ENCODE results near the gene RELN. TPM values are rescaled to one million over a fixed set of nuclear protein-coding genes. Genes with fewer than 3 reads are reported as not detected.

RELN gene
- total RNA-seq, 4 donors from 2014 or later: 2.2 to 8.6 (median 3.5) TPM

GRCh38 chr7:103651593-103652377 is 337.7 kb downstream of the RELN start:
- TF ChIP-seq POLR2AphosphoS5 (IDR thresholded peaks at IDR 0.05) (no peak), EP300 (IDR thresholded peaks at IDR 0.05) (no peak), POLR2A (IDR thresholded peaks at IDR 0.05) (no peak)
- TF ChIP-seq, protein P1, sequence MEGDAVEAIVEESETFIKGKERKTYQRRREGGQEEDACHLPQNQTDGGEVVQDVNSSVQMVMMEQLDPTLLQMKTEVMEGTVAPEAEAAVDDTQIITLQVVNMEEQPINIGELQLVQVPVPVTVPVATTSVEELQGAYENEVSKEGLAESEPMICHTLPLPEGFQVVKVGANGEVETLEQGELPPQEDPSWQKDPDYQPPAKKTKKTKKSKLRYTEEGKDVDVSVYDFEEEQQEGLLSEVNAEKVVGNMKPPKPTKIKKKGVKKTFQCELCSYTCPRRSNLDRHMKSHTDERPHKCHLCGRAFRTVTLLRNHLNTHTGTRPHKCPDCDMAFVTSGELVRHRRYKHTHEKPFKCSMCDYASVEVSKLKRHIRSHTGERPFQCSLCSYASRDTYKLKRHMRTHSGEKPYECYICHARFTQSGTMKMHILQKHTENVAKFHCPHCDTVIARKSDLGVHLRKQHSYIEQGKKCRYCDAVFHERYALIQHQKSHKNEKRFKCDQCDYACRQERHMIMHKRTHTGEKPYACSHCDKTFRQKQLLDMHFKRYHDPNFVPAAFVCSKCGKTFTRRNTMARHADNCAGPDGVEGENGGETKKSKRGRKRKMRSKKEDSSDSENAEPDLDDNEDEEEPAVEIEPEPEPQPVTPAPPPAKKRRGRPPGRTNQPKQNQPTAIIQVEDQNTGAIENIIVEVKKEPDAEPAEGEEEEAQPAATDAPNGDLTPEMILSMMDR (IDR thresholded peaks at IDR 0.05): no peak
- peaks cover 0 to 16% (median 0%) of the 10 kb centered on the region in 3 donors for H3K9me3 ChIP-seq
- no peaks in the 10 kb centered on the region for H3K4me1 ChIP-seq
- ATAC-seq: no peak
- H3K27ac ChIP-seq: no peak overlapping the region
- 9 to 36% methylated on average over 3 of the region's 3 CpGs for WGBS, 2 donors (ENCODE audit: low coverage in 1 of 2)
- no peaks in the 10 kb centered on the region for H3K27me3 ChIP-seq
- H3K4me3 ChIP-seq: no peak overlapping the region
- H3K36me3 ChIP-seq: no peaks in the 10 kb centered on the region

DNA sequence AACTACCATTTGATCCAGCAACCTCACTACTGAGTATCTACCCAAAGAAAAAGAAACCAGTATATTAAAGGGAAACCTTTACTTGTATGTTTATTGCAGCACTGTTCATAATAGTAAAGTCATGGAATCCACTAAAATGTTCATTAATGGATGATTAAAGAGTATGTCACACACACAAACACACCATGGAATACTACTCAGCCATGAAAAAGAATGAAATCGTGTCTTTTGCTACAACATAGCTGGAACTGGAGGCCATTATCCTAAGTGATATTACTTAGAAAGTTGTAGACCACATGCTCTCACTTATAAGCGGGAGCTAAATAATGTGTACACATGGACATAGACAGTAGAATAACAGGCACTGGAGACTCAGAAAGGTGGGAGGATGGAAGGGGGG is 340.4 kb downstream of the RELN start:
- no peaks in the 10 kb centered on the region for H3K4me1 ChIP-seq
- peaks cover 0 to 23% (median 0%) of the 10 kb centered on the region in 3 donors for H3K9me3 ChIP-seq
- H3K27ac ChIP-seq: no peak overlapping the region
- WGBS, 2 donors (ENCODE audit: low coverage in 1 of 2): 86 to 88% methylated on average over 2 of the region's 2 CpGs
- no peaks in the 10 kb centered on the region for H3K27me3 ChIP-seq
- ATAC-seq: no peak
- H3K36me3 ChIP-seq: no peaks in the 10 kb centered on the region
- H3K4me3 ChIP-seq: no peak overlapping the region
- no peak for TF ChIP-seq POLR2A (IDR thresholded peaks at IDR 0.05)
- TF ChIP-seq EP300 (IDR thresholded peaks at IDR 0.05): no peak
- TF ChIP-seq, protein P1 (IDR thresholded peaks at IDR 0.05): no peak
- TF ChIP-seq POLR2AphosphoS5 (IDR thresholded peaks at IDR 0.05): no peak

DNA sequence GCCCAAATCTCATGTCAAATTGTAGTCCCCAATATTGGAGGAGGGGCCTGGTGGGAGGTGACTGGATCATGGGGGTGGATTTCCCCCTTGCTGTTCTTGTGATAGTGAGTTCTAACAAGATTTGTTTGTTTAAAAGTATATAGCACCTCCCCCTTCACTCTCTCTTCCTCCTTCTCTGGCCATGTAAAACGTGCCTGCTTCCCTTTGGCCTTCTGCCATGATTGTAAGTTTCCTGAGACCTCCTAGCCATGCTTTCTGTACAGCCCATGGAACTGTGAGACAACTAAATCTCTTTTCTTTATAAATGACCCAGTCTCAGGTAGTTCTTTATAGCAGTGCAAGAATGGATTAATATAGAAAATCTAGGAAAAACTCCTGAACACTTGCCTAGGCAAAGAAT is 341.3 kb downstream of the RELN start:
- H3K36me3 ChIP-seq: no peaks in the 10 kb centered on the region
- no peaks in the 10 kb centered on the region for H3K27me3 ChIP-seq
- 14 to 60% methylated on average over 1 of the region's 1 CpG for WGBS, 2 donors (ENCODE audit: low coverage in 1 of 2)
- no peak overlapping the region for H3K4me3 ChIP-seq
- no peaks in the 10 kb centered on the region for H3K4me1 ChIP-seq
- H3K9me3 ChIP-seq: peaks cover 0 to 28% (median 0%) of the 10 kb centered on the region in 3 donors
- ATAC-seq: no peak
- TF ChIP-seq, protein P1 (IDR thresholded peaks at IDR 0.05): no peak
- no peak overlapping the region for H3K27ac ChIP-seq

GRCh38 chr7:103644319-103644718 is 345.1 kb downstream of the RELN start:
- no peak for ATAC-seq
- no peak overlapping the region for H3K4me3 ChIP-seq
- H3K4me1 ChIP-seq: no peaks in the 10 kb centered on the region
- no peaks in the 10 kb centered on the region for H3K27me3 ChIP-seq
- H3K9me3 ChIP-seq: peaks cover 0 to 28% (median 0%) of the 10 kb centered on the region in 3 donors
- TF ChIP-seq POLR2AphosphoS5 (IDR thresholded peaks at IDR 0.05): no peak
- no peak for TF ChIP-seq POLR2A (IDR thresholded peaks at IDR 0.05)
- TF ChIP-seq EP300 (IDR thresholded peaks at IDR 0.05): no peak
- TF ChIP-seq, protein P1 (IDR thresholded peaks at IDR 0.05): no peak
- no peaks in the 10 kb centered on the region for H3K36me3 ChIP-seq
- WGBS, 2 donors (ENCODE audit: low coverage in 1 of 2): 67 to 100% methylated on average over 1 to 2 of the region's 2 CpGs
- H3K27ac ChIP-seq: no peak overlapping the region

Measured in gastroesophageal sphincter (tissue), 4 donors.